Activated CD4-positive, alpha-beta T cell treated with anti-CD3 and anti-CD28 coated beads for 24 hours (primary cell): Measurements from ENCODE around the gene TREML2.
"Not testable (repeated sequence)": the region's sequence is repeated elsewhere in the genome, so short reads cannot be mapped to it uniquely, and the experiment has no call there.

Experiments
- DNase-seq, 2 donors: peaks; one replicate each; pipeline ENCODE4 v3.0.0-alpha.2; 2020; ENCODE audit warnings: low read depth in 2 of 2

The TREML2 gene

GRCh38 chr6:41200901-41201763 is at the start of gene TREML2:
Gene TREML2, minus strand, starts transcription at chr6:41201149. Its CDS starts 141 bp downstream, at chr6:41201008.
- peak in 1 of 2 donors; percentile 15 for DNase-seq

- no peak for DNase-seq
Measured at GRCh38 chr6:41247882-41248705, 47.1 kb upstream of the TREML2 start.

- DNase-seq, result no peak
Measured at GRCh38 chr6:41247288-41247865, 46.4 kb upstream of the TREML2 start.

- not testable (repeated sequence) for DNase-seq
Measured at GRCh38 chr6:41246529-41246928, 45.6 kb upstream of the TREML2 start.

GRCh38 chr6:41239467-41240159 is 38.7 kb upstream of the TREML2 start:
- DNase-seq, result no peak

- DNase-seq, result no peak
Measured at GRCh38 chr6:41237128-41237527, 36.2 kb upstream of the TREML2 start.

- DNase-seq, result no peak
Measured at GRCh38 chr6:41236276-41236675, 35.3 kb upstream of the TREML2 start.

GRCh38 chr6:41232667-41233066 is 31.7 kb upstream of the TREML2 start:
- no peak for DNase-seq

- DNase-seq, result no peak
Measured at GRCh38 chr6:41231246-41231645, 30.3 kb upstream of the TREML2 start.

GRCh38 chr6:41229721-41230120 is 28.8 kb upstream of the TREML2 start:
- DNase-seq, result no peak

- no peak for DNase-seq
Measured at GRCh38 chr6:41228616-41229015, 27.7 kb upstream of the TREML2 start.

GRCh38 chr6:41228096-41228495 is 27.1 kb upstream of the TREML2 start, which contains the start of gene TREML4:
Gene TREML4, plus strand, starts transcription at chr6:41228349. Its CDS starts 79 bp downstream, at chr6:41228428.
- DNase-seq, result no peak

- no peak for DNase-seq
Measured at GRCh38 chr6:41226752-41227151, 25.8 kb upstream of the TREML2 start.

- DNase-seq, result no peak
Measured at GRCh38 chr6:41224800-41225199, 23.9 kb upstream of the TREML2 start.

GRCh38 chr6:41222513-41222912 is 21.6 kb upstream of the TREML2 start:
- DNase-seq, result no peak

- DNase-seq, result no peak
Measured at GRCh38 chr6:41222045-41222444, 21.1 kb upstream of the TREML2 start.

GRCh38 chr6:41216616-41217015 is 15.7 kb upstream of the TREML2 start:
- DNase-seq, result no peak

- DNase-seq, result no peak
Measured at GRCh38 chr6:41215777-41216176, 14.8 kb upstream of the TREML2 start.

GRCh38 chr6:41214559-41215238 is 13.8 kb upstream of the TREML2 start:
- no peak for DNase-seq

GRCh38 chr6:41209547-41210320 is 8.8 kb upstream of the TREML2 start:
- DNase-seq, result no peak
